ENCODE measurements around the gene AHDC1.

GRCh38 chr1:27515626-27516025 lies 88.3 kb downstream of the AHDC1 start:
- TF ChIP-seq CTCF (IDR thresholded peaks at IDR 0.05; ENCODE audit: poor library complexity) (no peak), EZH2phosphoT487 (IDR thresholded peaks at IDR 0.05; ENCODE audit: low read depth, severe bottlenecking, unreplicated experiment) (no peak)
